T-helper 2 cell treated with Interferon-gamma antibody and Interleukin-4, amounts not matched to agents 5 μg/mL and 100 μg/mL, for 36 hours (primary cell): ENCODE results near the gene IL17B.

Source experiments
- DNase-seq: peaks from one replicate; pipeline ENCODE4 v3.0.0; 2021; ENCODE audit warnings: low spot score
- H3K27ac Mint-ChIP-seq: one replicate; pipeline ENCODE4 v1.8.0; 2021; ENCODE audit warnings: mild to moderate bottlenecking, mixed read lengths
- H3K27me3 Mint-ChIP-seq: one replicate; pipeline ENCODE4 v1.8.0; 2021; ENCODE audit warnings: low read depth, mixed read lengths
- H3K36me3 Mint-ChIP-seq: one replicate; pipeline ENCODE4 v1.8.0; 2021; ENCODE audit warnings: low read depth, mixed read lengths
- H3K4me1 Mint-ChIP-seq: one replicate; pipeline ENCODE4 v1.8.0; 2021; ENCODE audit warnings: low read depth, mixed read lengths
- H3K4me3 Mint-ChIP-seq: one replicate; pipeline ENCODE4 v1.8.0; 2022; ENCODE audit warnings: mild to moderate bottlenecking, moderate library complexity, mixed read lengths
- H3K9me3 Mint-ChIP-seq: one replicate; pipeline ENCODE4 v1.8.0; 2021; ENCODE audit warnings: mixed read lengths

The IL17B gene

DNA sequence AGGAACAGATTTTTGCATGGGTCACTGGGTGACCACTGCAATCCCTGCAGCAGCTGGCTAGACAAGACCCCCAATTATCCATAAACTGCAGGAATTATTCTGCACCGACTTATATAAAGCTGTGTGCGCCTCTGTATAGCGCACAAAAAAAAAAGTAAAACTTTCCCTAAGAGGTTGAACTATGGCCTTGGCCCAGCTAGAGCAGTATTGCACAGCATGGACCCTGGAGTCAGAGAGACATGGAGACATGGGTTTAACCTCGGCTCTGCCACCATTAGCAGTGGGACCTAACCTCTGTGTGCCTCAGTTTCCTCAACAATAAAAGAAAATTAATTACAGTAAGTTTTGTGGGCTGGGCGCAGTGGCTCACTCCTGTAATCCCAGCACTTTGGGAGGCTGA, 50.9 kb downstream of the IL17B start:
- Mint-ChIP-seq H3K36me3 (no peaks in the 10 kb centered on the region), H3K4me1 (no peaks in the 10 kb centered on the region), H3K27ac (no peak overlapping the region), H3K27me3 (no peaks in the 10 kb centered on the region), H3K9me3 (no peaks in the 10 kb centered on the region), H3K4me3 (no peak overlapping the region)
- no peak for DNase-seq

DNA sequence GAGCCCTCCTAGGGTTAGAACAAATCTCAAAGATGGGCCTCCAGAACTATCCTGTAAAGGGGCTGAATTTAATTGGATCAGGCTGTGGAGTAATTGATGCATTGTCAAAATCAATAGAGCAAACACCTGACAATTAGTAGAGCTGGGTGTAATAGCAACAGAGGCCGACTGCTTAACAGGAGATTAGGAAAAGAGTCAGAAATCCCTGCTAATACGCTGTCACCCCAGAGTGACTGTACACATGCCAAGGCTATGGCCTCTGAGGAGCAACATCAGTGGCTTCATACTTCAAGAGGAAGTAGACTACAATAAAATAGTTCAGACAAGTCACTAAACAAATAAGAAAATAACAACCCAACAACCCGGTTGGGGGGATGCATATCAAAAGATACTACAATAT, 52.5 kb downstream of the IL17B start:
- no peaks in the 10 kb centered on the region for H3K4me1 Mint-ChIP-seq
- DNase-seq: no peak
- no peak overlapping the region for H3K27ac Mint-ChIP-seq
- no peaks in the 10 kb centered on the region for H3K36me3 Mint-ChIP-seq
- H3K9me3 Mint-ChIP-seq: no peaks in the 10 kb centered on the region
- no peaks in the 10 kb centered on the region for H3K27me3 Mint-ChIP-seq
- H3K4me3 Mint-ChIP-seq: no peak overlapping the region

DNA sequence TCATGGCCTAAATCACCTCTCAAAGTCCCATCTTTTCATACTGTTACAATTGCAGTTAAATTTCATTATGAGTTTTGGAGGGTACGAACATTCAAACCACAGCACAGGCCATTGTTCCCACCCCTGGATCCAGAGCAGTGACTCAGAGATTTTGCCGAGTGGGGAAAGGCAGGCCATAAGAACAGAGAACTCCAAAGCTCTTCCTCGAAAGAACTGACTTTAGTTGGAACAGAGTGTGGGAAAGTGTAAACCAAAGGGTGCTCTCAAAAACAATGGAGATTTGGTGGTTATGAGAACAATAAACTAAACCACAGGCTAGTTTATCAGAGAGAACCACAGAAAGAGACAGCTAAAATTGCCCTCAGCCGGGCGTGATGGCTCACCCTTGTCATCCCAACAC, 53.2 kb downstream of the IL17B start:
- H3K36me3 Mint-ChIP-seq: no peaks in the 10 kb centered on the region

DNA sequence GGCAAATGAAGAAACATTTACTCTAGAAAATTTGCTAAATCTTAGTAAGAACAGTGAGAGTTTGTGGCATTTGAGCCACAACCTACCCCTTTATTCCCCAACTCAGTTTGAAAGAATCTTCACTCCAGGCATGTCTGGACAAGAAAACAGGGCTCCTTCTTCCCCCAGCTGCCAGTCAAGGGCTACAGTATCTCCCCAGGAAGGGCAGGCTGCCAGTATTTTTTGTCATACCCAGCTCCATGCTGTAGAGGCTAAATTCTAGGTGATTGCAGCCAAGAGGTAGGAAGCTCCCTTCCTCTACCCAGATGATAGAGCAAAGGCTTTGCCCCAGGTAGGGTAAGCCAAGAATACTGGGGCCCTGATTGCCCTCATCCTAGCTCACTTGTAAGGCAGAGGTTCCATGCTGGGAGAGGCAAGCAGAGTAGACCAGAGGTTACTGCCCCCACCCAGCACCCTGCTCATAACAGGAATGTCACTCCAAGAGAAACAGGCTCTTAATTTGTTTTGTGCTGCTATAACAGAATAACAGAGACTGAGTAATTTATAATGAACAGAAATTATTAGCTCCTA, 53.8 kb downstream of the IL17B start:
- Mint-ChIP-seq H3K4me3 (no peak overlapping the region), H3K9me3 (no peaks in the 10 kb centered on the region), H3K4me1 (no peaks in the 10 kb centered on the region), H3K27me3 (no peaks in the 10 kb centered on the region), H3K27ac (no peak overlapping the region), H3K36me3 (no peaks in the 10 kb centered on the region)
- DNase-seq: no peak

More for the DNA sequence above, 53.2 kb downstream of the IL17B start:
- no peak for DNase-seq
- no peak overlapping the region for H3K27ac Mint-ChIP-seq
- no peaks in the 10 kb centered on the region for H3K4me1 Mint-ChIP-seq
- no peaks in the 10 kb centered on the region for H3K27me3 Mint-ChIP-seq
- H3K4me3 Mint-ChIP-seq: no peak overlapping the region
- no peaks in the 10 kb centered on the region for H3K9me3 Mint-ChIP-seq

DNA sequence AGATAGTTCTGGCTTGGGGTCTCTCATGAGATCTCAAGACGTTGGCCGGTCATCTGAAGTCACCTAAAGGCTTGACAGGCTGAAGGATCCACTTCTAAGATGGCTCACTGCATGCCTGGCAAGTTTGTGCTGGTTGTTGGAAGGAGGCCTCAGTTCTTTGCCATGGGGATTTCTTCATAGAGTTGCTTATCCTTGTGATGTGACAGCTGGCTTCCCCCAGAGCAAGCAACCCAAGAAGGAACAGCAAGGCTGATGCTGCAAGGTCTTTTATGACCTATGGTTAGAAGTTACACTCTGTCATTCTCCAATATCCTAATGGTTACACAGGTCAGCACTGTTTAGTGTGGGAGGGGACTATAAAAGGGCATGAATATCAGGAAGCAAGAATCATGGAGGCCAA, 54.5 kb downstream of the IL17B start:
- H3K4me1 Mint-ChIP-seq: no peaks in the 10 kb centered on the region
- no peak overlapping the region for H3K4me3 Mint-ChIP-seq
- no peaks in the 10 kb centered on the region for H3K36me3 Mint-ChIP-seq
- H3K27ac Mint-ChIP-seq: no peak overlapping the region
- no peaks in the 10 kb centered on the region for H3K27me3 Mint-ChIP-seq
- no peaks in the 10 kb centered on the region for H3K9me3 Mint-ChIP-seq
- DNase-seq: no peak
